Stimulated activated CD4-positive, alpha-beta T cell treated with anti-CD3 and anti-CD28 coated beads, Interleukin-4, amount 100 ng/mL, for 48 hours (primary cell): Measurements from ENCODE around the gene SYCP2.
"Not testable (repeated sequence)": the region's sequence is repeated elsewhere in the genome, so short reads cannot be mapped to it uniquely, and the experiment has no call there.

Experiments
- DNase-seq, 2 donors: peaks; one replicate each; pipeline ENCODE4 v3.0.0-alpha.2; 2020; ENCODE audit warnings: low read depth in 2 of 2

Gene SYCP2

GRCh38 chr20:59933296-59933848 is at the start of gene SYCP2:
Gene SYCP2 (minus strand): TSS chr20:59933637. CDS start chr20:59922413, 11,224 bp downstream.
- DNase-seq: peak; percentile 32 to 52

- no peak for DNase-seq
Observed at GRCh38 chr20:59983076-59983475, 49.6 kb upstream of the SYCP2 start.

GRCh38 chr20:59977086-59977485 is 43.6 kb upstream of the SYCP2 start:
- no peak for DNase-seq

GRCh38 chr20:59976156-59976782 is 42.8 kb upstream of the SYCP2 start:
- no peak for DNase-seq

GRCh38 chr20:59972037-59972801 is 38.8 kb upstream of the SYCP2 start:
- no peak for DNase-seq

GRCh38 chr20:59971428-59971827 is 38.0 kb upstream of the SYCP2 start:
- DNase-seq: no peak

- no peak for DNase-seq
Observed at GRCh38 chr20:59966428-59966827, 33.0 kb upstream of the SYCP2 start.

- no peak for DNase-seq
Observed at GRCh38 chr20:59962155-59962554, 28.7 kb upstream of the SYCP2 start.

GRCh38 chr20:59961423-59961822 is 28.0 kb upstream of the SYCP2 start:
- no peak for DNase-seq

- DNase-seq: no peak
Observed at GRCh38 chr20:59958626-59959025, 25.2 kb upstream of the SYCP2 start.

- no peak for DNase-seq
Observed at GRCh38 chr20:59958123-59958522, 24.7 kb upstream of the SYCP2 start, which contains the start of gene CDH26. Gene CDH26 (plus strand): TSS chr20:59958423. CDS start chr20:59958727, 304 bp downstream.

GRCh38 chr20:59957568-59957967 is 24.1 kb upstream of the SYCP2 start:
- DNase-seq: not testable (repeated sequence)

- DNase-seq: no peak
Observed at GRCh38 chr20:59955131-59955796, 21.8 kb upstream of the SYCP2 start.

- DNase-seq: no peak
Observed at GRCh38 chr20:59954718-59955117, 21.3 kb upstream of the SYCP2 start.

GRCh38 chr20:59949911-59950310 is 16.5 kb upstream of the SYCP2 start:
- no peak for DNase-seq

- no peak for DNase-seq
Observed at GRCh38 chr20:59948828-59949720, 15.6 kb upstream of the SYCP2 start.

GRCh38 chr20:59948212-59948611 is 14.8 kb upstream of the SYCP2 start:
- DNase-seq: no peak

- no peak for DNase-seq
Observed at GRCh38 chr20:59947376-59947775, 13.9 kb upstream of the SYCP2 start.

- DNase-seq: no peak
Observed at GRCh38 chr20:59945731-59946130, 12.3 kb upstream of the SYCP2 start.

- no peak for DNase-seq
Observed at GRCh38 chr20:59945175-59945574, 11.7 kb upstream of the SYCP2 start.

GRCh38 chr20:59944726-59945125 is 11.3 kb upstream of the SYCP2 start:
- DNase-seq: no peak
